Raji (cell line): ENCODE results near the gene EXOSC10.

Experiments used
- POLR2A ChIP-seq: IDR thresholded peaks from 2 replicates; pipeline ENCODE4 v1.6.1; 2011; ENCODE audit warnings: low read depth, low read length, control low read depth; ENCODE audit not compliant: insufficient read depth

EXOSC10 gene

GRCh38 chr1:11099310-11100148 is at the start of gene EXOSC10:
Gene EXOSC10 (minus strand): TSS chr1:11099869. CDS start chr1:11099831, 38 bp downstream.
- peak; percentile 86 for TF ChIP-seq POLR2A

DNA sequence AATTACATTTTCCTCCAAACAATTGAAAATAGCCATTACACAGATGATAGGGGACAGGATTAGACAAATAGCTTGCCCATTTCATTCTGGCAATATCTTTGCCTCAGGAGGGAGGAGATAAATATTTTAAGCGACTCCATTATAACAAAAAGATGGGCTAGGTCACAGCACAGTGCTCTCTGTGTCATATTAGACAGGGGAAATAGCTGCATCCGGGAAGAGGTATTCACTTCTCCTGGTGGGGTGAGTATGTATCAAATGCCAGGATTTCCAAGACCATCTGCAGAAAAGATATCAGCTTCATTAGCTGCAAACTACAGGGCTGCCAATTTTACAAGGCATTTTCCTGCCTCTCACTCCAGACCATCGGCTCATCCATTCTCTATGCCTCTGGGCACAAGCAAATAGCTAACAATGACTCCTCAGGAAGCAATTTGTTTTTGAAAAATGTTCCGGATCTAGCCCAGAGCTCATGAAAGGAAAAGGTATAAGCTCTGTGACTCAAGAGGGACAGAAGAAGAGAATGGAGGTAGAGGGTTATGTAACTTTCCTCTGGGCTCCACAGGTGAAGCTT is 47.6 kb upstream of the EXOSC10 start:
- TF ChIP-seq POLR2A: no peak

DNA sequence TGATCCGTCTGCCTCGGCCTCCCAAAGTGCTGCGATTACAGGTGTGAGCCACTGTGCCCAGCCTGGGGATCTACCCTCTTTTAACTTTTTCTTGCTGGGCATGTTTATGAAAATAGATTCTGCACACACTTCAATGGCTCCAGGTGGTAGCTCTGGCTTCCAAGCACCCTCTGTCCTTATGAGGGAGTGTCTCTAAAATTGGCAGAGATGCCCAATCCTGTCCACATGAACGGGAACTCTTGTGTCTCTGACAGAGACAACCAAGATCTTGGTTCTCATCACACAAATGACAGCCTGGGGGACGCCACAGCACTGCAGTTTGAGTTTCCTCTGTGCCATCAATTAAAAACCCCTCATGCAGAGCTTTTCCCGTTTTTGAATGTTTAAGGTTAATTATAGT is 46.1 kb upstream of the EXOSC10 start:
- no peak for TF ChIP-seq POLR2A

- TF ChIP-seq POLR2A: no peak
These were observed 45.0 kb upstream of the EXOSC10 start for GRCh38 chr1:11144570-11145256.

GRCh38 chr1:11143907-11144306 is 44.2 kb upstream of the EXOSC10 start:
- TF ChIP-seq POLR2A: no peak

- no peak for TF ChIP-seq POLR2A
These were observed 43.7 kb upstream of the EXOSC10 start for GRCh38 chr1:11143401-11143800.

DNA sequence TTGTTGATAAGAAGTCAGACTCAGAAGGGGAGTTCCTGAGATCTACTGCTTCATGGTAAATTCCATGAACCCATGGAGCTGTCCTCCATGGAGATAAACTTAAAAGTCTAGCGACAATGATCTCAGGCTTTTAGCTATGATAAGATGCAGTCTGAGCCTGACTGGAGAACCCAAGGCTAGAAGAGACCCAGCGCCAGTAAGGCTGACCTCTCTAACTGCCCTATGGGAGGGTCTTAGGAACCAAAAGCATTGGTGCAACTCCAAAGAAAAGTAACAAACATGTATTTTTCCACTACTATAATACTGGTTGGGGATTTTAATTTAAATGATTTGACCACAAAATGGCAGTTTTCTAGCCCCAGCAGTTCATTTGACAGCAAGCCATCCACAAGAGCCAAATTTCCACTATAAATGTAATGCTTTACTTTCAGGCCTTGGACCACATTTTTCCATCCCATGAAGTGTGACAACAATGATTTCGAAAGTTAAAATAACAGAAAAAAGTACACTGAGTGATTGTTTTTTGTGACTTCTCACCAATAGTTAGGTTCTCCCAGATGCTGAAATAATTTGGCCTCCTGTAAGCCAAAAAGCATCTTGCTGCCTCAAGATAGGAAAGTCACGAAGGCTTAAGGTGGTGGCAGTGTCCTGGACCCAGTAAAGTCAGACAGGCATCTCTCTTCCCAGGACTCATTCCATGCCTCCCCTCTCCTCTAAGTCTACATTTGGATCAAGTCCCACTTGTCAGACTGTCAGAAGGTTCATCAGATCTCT is 43.1 kb upstream of the EXOSC10 start:
- no peak for TF ChIP-seq POLR2A

GRCh38 chr1:11138952-11139351 is 39.3 kb upstream of the EXOSC10 start:
- TF ChIP-seq POLR2A: no peak

- TF ChIP-seq POLR2A: no peak
These were observed 38.4 kb upstream of the EXOSC10 start for GRCh38 chr1:11138029-11138428.

DNA sequence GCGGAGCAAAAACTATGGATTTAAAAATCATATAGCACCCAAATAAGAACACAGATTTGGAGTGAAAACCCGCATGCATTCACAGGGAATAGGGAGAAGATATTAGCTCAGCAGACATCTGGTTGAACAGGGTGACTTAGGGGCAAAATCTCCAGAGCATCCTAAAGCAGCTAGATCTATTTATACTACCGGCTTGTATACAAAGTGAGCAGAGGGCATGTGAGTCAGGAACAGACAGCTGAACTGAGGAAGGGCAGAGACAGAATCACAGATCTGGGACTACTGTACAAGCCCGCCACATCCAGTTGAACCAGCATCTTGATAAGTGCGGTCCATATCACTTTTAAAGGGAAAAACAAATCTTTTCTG is 35.2 kb upstream of the EXOSC10 start:
- no peak for TF ChIP-seq POLR2A

DNA sequence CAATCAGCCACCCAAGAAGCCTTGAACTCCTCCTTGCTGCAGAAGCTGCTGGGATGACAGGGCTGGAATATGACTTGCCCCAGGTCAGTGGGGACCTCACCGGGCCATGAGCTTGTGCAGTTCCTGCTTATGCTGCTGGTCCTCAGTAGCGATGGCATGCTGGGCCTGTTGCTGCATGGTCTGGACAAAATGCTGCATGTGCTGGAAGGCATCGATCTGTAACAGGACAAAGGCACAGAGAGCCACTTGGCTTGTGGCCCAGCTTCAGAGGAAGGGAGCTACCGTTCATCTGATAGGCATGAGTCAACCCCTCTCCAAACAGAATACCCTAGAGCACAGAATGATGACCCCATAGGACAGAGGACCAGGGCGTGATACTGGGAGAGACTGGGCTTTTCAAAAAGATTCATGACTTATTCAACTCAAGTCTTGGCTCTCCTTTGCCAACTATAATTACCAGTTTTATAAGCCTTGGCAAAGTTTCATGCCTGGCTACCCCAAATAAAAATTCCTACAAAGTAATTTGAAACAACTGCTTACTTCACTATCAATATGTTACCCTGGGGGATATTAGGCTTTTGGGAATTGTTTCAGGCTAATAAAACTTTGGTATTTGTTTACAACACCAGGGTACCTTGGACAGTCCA is 34.7 kb upstream of the EXOSC10 start:
- no peak for TF ChIP-seq POLR2A

DNA sequence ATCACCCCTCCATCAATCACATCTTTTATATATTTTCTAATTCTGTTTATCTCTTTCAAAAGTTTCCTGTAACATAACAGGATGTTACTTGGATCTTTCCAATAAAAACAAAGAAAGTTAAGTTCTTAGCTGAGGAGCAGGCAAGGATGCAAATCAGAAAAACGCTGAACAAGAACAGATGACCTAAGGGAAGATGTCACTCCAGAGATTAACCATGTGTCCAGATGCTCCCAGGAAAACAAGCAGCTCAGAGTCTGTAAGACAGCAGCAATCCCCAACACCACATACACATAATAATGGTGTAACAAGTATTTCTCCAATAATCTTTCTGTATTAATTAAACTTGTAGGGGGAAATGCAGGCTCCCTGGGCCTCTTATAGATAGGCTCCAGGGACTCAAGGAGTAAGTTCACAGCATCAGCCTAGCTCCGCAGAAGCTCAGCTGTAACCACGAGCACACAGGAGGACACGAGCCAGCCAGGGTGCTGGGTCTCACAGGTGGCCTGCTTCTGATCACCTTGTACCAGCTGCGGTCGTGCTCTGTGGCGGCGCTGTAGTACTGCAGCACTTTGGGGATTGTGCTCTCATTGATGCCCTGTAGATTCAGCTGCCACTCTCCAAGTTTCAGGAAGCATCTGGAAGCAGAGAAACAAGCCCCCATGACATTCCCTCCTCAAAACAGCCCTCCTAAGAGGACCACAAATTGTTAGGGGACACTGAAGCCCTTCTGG is 33.1 kb upstream of the EXOSC10 start:
- TF ChIP-seq POLR2A: no peak

DNA sequence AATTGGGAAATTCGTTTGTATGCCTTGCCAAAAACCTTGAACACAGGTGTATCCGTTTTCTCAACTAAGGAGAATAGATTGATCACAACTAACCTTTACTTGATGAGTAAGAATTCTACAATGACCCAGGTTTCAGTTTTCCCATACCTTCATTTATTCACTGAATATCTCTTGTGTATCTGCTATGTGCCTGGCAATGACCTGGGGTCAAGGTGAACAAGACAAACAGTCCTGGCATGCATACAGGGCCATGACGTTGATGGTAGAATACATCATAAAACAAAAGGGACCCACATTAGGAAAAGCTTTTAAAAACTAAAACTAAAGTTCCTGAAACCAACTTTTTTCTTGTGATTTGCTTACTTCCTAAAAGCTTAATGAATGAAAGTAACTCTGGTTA is 32.1 kb upstream of the EXOSC10 start:
- no peak for TF ChIP-seq POLR2A

DNA sequence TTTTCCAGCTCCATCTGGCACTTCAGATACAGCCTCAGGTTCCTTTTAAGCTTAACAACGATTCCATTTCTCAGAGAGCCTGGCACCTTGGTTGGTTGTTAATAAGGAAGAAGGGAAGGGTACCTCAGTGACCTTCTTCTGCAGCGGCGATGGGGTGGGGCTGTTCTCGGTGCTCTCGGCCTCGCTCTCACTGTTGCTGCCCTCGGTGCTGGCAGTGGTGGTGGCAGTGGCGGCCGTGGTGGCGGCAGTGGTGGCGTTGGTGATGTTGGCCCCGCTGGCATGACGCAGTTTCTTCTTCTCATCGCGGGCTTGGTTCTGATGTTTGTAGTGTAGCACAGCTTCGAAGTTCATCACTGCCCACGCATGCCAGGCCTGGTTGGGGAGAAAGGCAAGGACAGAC is 30.7 kb upstream of the EXOSC10 start:
- no peak for TF ChIP-seq POLR2A

DNA sequence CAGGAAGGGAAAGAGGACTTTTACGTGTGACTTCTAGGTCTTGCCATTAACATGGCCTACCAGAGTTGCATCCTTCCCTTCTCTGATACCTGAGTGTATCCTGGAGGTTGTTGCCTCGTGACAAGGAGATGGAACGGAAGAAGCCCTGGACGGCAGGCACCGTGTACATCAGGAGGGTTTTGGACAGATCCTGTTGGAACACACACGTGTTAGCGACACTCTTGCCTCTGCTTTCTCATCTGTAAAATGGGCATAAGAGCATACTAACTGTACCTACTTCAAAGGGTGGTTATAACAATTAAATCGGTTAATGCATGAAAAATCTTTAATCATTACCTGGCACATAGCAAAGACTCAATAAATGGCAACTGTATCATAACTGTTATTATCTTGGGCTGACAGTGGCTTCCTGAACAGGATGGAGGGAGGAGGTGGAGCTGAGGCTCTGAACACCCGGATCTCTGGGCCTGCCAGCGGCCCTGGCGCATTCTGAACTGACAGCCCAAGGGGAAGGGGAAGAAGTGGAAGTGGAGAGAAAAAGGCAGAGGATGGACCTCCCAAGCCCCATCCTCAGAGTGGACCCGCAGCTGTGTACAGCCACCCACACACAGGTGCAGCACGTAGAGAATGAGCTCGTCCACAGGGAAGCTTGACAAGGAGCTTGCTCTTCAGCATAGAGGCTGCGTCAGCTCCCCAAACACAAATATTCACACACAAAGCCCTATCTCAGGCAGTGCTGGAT is 30.2 kb upstream of the EXOSC10 start:
- TF ChIP-seq POLR2A: no peak
